OCI-M2 (cell line): ENCODE measurements around the gene SIM1.

Experiments used
- DNase-seq: peaks from one replicate; lab custom pipeline; 2025; ENCODE audit not compliant: unreplicated experiment; lab: John Stamatoyannopoulos, UW

SIM1 gene

GRCh38 chr6:100458841-100459591 lies 5.7 kb downstream of the SIM1 start:
- no peak for DNase-seq

GRCh38 chr6:100457311-100457990 lies 7.3 kb downstream of the SIM1 start:
- DNase-seq: no peak

DNA sequence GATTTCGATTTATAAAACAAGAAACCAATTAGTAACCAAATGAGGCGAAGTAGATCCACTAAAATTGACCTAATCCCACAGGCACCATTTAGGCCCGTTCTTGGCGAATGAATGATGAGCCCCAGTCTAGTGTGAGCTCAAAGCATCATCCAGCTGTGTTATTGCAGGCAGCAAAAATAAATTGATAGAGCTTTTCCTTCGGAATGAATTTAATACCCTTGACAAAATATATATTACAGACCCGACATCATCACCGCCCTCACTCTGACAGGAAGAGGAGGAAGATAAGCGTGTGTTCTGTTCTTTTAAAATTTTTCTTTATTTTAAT lies 7.8 kb downstream of the SIM1 start:
- DNase-seq: no peak

GRCh38 chr6:100456141-100456907 lies 8.4 kb downstream of the SIM1 start:
- DNase-seq: no peak

DNA sequence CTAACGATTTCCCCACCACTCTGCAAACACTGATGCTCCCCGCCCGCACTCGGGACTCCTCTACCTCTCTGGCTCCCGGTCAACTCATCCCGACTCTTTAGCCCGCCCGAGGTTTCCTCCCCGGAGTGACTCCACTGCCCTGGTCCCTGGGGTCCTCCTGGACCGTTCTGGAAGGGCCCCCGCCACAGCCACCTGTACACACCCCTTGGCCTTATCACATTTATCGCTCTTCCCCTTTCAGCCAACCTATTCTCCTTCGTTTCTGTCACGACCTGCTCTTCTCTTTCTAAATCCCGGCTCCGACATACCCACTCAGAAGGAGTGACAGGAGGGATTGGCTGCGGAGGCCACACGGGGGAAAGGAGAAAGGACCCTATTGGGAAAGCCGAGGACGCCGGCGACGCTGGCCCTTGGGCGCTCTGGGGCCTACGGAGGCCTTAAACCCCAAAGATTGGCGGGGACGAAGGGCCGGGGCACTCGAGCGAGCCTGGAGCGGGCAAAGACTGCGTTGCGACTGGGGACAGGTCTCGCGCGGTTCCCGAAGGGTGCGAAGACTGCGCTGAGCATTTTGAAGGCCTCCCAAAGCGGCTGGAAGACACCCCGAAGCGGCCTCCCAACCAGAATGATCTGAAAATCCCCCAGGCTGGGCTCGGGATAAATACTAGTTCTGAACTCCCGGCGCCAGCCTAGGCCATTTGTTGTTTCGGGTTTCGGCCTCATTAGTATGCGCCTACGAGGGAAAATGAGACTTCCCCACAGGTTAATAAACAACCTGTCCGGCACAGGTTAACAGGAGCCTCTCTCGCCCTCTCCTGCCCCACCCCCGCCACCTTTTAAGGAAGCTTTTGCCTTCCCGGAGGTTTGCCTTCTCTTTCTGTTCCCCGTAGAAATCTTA lies 9.2 kb downstream of the SIM1 start:
- no peak for DNase-seq

GRCh38 chr6:100454551-100455229 lies 10.0 kb downstream of the SIM1 start:
- DNase-seq: no peak

DNA sequence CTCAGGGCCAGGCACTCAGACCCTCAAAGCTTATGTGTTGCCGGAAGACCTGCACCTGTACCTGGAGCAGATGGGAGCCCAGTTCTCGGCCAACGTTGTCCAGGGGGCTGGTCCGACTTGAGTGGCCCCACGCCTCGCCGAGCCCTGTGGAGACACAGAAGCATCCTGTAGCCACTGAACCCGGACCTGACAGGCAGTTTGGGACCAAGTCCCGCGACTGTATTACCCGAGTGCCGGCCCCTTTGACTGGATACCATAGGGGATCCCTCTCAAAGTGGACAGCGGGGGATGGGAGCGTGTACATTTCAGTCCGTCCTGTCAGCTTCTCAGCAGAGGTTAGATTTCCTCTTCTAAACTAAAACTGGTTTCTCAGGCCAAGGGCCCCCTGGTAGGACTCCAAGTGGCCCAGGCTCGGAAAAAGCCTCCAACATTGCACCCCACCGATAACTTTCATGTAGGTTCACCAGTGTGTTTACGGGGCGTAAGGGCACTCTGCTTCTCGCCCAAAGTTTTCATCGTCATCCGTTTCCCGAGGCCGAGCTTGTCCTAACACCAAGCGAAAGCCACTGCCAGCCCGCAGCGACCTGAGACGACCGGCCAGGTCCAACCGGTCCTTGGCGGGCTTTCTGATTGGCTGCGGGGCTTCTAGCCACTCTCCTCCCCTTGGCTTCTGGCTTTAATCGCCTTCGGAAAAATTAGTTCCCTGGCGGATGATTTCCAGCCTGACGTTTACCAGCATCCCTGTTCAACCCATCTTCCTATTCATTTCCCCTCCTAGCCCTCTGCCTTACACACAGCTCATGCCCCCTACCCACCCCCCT lies 10.8 kb downstream of the SIM1 start:
- DNase-seq: no peak

GRCh38 chr6:100452998-100453397 lies 11.7 kb downstream of the SIM1 start:
- no peak for DNase-seq

DNA sequence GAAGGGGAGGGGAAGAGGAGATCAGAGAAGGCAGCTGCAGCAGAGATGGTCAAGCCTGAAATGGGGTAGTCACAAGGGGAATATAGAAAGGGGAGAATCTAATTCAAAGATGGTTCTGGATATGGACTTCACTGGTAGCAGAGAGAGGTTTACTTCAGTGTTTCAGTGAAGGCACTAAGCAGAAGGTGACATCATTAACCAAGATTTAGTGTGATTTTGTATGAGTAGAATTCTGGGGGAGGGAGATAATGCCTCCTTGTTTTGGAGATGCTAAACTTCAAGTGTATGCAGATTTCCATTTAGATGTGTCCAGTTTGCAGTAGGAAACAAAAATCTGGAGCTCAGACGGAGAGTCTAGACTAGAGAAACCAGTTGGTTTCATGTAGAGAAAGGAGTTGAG lies 13.1 kb downstream of the SIM1 start:
- no peak for DNase-seq

- DNase-seq: no peak
These were observed 15.5 kb downstream of the SIM1 start for GRCh38 chr6:100449239-100449691.

GRCh38 chr6:100447900-100448748 lies 16.6 kb downstream of the SIM1 start:
- no peak for DNase-seq

- no peak for DNase-seq
These were observed 17.4 kb downstream of the SIM1 start for GRCh38 chr6:100447081-100447899.

DNA sequence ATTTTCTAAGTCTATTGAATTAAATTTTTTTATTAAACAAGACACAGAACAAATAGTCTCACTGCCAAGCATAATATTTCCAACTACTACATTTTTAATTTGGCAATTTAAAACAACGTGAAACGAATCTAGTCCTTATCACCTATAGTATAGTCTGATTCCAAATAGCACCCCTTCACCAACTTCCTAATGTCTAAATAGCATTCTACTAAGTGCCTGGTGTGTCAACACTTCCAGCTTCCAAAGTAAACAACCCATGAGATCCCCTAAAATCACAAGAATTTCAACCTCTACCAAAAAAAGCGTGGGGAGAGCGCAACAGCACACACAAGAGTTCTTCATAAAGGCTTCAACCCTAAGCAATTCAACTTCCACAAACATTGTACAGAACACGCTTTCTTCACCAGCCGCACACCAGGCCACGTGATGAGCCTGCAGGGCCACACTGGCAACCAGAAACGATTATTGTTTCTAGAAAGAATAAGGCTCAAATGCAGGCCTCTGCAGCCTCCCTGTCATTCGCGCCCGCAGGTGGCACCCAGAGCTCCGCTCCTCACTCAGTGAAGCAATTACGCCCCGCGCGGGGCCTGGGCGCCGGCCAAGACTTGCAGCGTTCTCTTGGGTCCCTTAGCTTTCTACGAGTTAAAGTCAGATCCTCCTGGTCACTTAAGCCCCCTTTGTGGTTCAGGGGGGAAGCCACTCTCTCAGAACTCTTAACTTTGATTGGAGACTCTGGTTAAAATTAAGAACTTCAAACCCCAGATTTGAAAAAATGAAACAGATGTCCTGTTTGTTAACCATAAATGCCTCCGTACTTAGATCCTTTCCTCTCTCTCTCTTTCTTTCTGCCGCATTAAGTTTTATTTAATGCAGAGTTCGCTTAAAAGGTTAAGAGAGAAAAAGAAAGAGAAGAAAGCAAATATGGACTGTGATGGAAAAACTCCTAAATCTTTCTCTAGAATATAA lies 18.3 kb downstream of the SIM1 start:
- DNase-seq: no peak

DNA sequence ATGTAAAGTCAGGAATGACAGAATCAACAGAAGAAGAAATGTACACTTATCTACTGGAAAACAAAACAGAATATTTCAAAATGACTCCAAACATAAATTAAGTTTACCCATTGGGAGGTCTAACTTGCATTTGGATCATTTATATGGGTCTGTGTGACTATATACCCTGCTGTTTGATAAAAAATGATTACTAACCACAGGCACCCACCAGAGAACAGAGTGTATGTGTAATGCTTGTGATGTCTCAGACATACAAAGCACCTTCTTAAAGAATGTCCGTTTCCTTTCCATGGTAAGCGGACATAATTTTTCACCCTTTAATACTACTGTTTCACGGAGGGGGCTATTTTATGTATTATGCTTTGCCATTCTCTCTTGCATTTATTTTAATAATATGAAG lies 19.2 kb downstream of the SIM1 start:
- DNase-seq: no peak

GRCh38 chr6:100440935-100441334 lies 23.8 kb downstream of the SIM1 start:
- DNase-seq: no peak

- DNase-seq: no peak
These were observed 29.4 kb downstream of the SIM1 start for GRCh38 chr6:100435299-100435698.
